Common myeloid progenitor, CD34-positive (primary cell): ENCODE data around the gene ADGRE1.

Experiments used
- CTCF ChIA-PET: fragments of 350-600 bp; sonication (Branson Sonifier 250); formaldehyde crosslinking; loops from one replicate; lab custom pipeline; 2021; ENCODE audit warnings: antibody characterized with exemption; lab: Charles Lee
- POLR2A ChIA-PET: fragments of 350-600 bp; sonication (Branson Sonifier 250); formaldehyde crosslinking; loops from one replicate; lab custom pipeline; 2021; ENCODE audit warnings: antibody characterized with exemption; lab: Charles Lee
- DNase-seq, 3 donors: peaks; one replicate each; pipeline versions ENCODE4 v3.0.0 to v3.0.0-alpha.2; 2013
- H3K27ac ChIP-seq, 2 experiments: 1 replicate in 1 of 2; 2 replicates in 1 of 2; pipeline ENCODE4 v1.7.0; 2013; ENCODE audit warnings: inconsistent platforms in 2 of 2, low read length in 2 of 2, mild to moderate bottlenecking in 2 of 2, low read depth in 1 of 2, moderate library complexity in 1 of 2; ENCODE audit not compliant: severe bottlenecking in 2 of 2, insufficient read depth in 1 of 2, poor library complexity in 1 of 2
- H3K27me3 ChIP-seq, 5 experiments: replicated peaks in 2 of 5; 1 replicate in 3 of 5; 2 replicates in 2 of 5; pipeline versions ENCODE4 v1.6.1 to v1.7.0; 2013; ENCODE audit warnings: low read length in 4 of 5, mild to moderate bottlenecking in 2 of 5, moderate library complexity in 2 of 5, inconsistent platforms in 1 of 5; ENCODE audit not compliant: insufficient read depth in 5 of 5, control insufficient read depth in 4 of 5
- H3K36me3 ChIP-seq, 4 experiments: 1 replicate in 2 of 4; 2 replicates in 2 of 4; pipeline versions ENCODE4 v1.6.1 to v1.7.0; 2013; ENCODE audit warnings: low read length in 3 of 4, control low read depth in 1 of 4, mild to moderate bottlenecking in 1 of 4; ENCODE audit not compliant: control insufficient read depth in 4 of 4, insufficient read depth in 4 of 4
- H3K4me1 ChIP-seq, 4 experiments: 1 replicate in 3 of 4; 2 replicates in 1 of 4; pipeline versions ENCODE4 v1.6.1 to v1.7.1; 2013; ENCODE audit warnings: low read length in 3 of 4, mild to moderate bottlenecking in 3 of 4, control low read depth in 1 of 4, inconsistent platforms in 1 of 4, moderate library complexity in 1 of 4; ENCODE audit not compliant: control insufficient read depth in 4 of 4, insufficient read depth in 4 of 4; ENCODE audit errors: control extremely low read depth in 1 of 4
- H3K4me3 ChIP-seq, 7 experiments: 1 replicate in 4 of 7; 2 replicates in 3 of 7; pipeline versions ENCODE4 v1.5.1 to v1.7.0; 2013; ENCODE audit warnings: mild to moderate bottlenecking in 7 of 7, low read length in 6 of 7, moderate library complexity in 6 of 7, inconsistent platforms in 2 of 7, low read depth in 2 of 7, control low read depth in 1 of 7; ENCODE audit not compliant: insufficient read depth in 4 of 7, control insufficient read depth in 1 of 7; ENCODE audit errors: extremely low read depth in 1 of 7
- H3K9me3 ChIP-seq, 5 experiments: 1 replicate in 4 of 5; 2 replicates in 1 of 5; pipeline versions ENCODE4 v1.6.1 to v1.7.1; 2013; ENCODE audit warnings: low read length in 4 of 5, mild to moderate bottlenecking in 2 of 5, inconsistent platforms in 1 of 5, low read depth in 1 of 5, moderate library complexity in 1 of 5; ENCODE audit not compliant: control insufficient read depth in 4 of 5, insufficient read depth in 2 of 5; ENCODE audit errors: control extremely low read depth in 1 of 5
- WGBS: methylation state at CpG from one replicate; pipeline ENCODE4 v1.1.5; 2013; ENCODE audit not compliant: insufficient coverage; 5-methylcytosine and 5-hydroxymethylcytosine counted together

The ADGRE1 gene

GRCh38 chr19:6851359-6851758 lies 36.0 kb upstream of the ADGRE1 start:
- 100% methylated on average over 1 of the region's 1 CpG for WGBS
- Histone ChIP-seq H3K27ac (no peak overlapping the region), H3K4me1 (no peaks in the 10 kb centered on the region), H3K4me3 (no peak overlapping the region), H3K36me3 (peaks cover 9 to 76% (median 48%) of the 10 kb centered on the region in 4 experiments), H3K27me3 (no peaks in the 10 kb centered on the region), H3K9me3 (no peaks in the 10 kb centered on the region)
- POLR2A ChIA-PET: no interaction called here
- no peak for DNase-seq
- CTCF ChIA-PET: interaction anchor here (1.8 kb wide), 1 partner anchor 12 kb away, joined by 7 read pairs; no protein-coding TSS in a partner anchor

- no peaks in the 10 kb centered on the region for H3K27me3 ChIP-seq
- POLR2A ChIA-PET: no interaction called here
- DNase-seq: no peak
- CTCF ChIA-PET: interaction anchor here (1.8 kb wide), 1 partner anchor 11 kb away, joined by 7 read pairs; no protein-coding TSS in a partner anchor
- H3K36me3 ChIP-seq: peaks cover 12 to 78% (median 52%) of the 10 kb centered on the region in 4 experiments
- H3K4me3 ChIP-seq: no peak overlapping the region
- H3K27ac ChIP-seq: no peak overlapping the region
- WGBS: no CpG with 5 or more reads among the region's 1 CpG
- H3K9me3 ChIP-seq: no peaks in the 10 kb centered on the region
- no peaks in the 10 kb centered on the region for H3K4me1 ChIP-seq
Observed at GRCh38 chr19:6852001-6852400, 35.4 kb upstream of the ADGRE1 start.

GRCh38 chr19:6853868-6854267 lies 33.5 kb upstream of the ADGRE1 start:
- Histone ChIP-seq H3K9me3 (no peaks in the 10 kb centered on the region), H3K4me3 (no peak overlapping the region), H3K36me3 (peaks cover 12 to 69% (median 45%) of the 10 kb centered on the region in 4 experiments), H3K4me1 (no peaks in the 10 kb centered on the region), H3K27me3 (no peaks in the 10 kb centered on the region), H3K27ac (no peak overlapping the region)
- DNase-seq: no peak
- whole genome bisulfite sequencing: 99% methylated on average over 9 of the region's 11 CpGs
- CTCF ChIA-PET: no interaction called here
- POLR2A ChIA-PET: no interaction called here

GRCh38 chr19:6854758-6855157 lies 32.6 kb upstream of the ADGRE1 start:
- H3K27me3 ChIP-seq: no peaks in the 10 kb centered on the region
- ChIA-PET POLR2A (interaction anchor here (0.5 kb wide), 1 partner anchor 13 kb away, joined by 3 read pairs; no protein-coding TSS in a partner anchor), CTCF (no interaction called here)
- WGBS: 94% methylated on average over 2 of the region's 2 CpGs
- H3K4me1 ChIP-seq: no peaks in the 10 kb centered on the region
- no peak overlapping the region for H3K27ac ChIP-seq
- no peak for DNase-seq
- H3K36me3 ChIP-seq: peaks cover 12 to 63% (median 39%) of the 10 kb centered on the region in 4 experiments
- H3K4me3 ChIP-seq: no peak overlapping the region
- H3K9me3 ChIP-seq: no peaks in the 10 kb centered on the region

- 93% methylated on average over 9 of the region's 14 CpGs for WGBS
- Histone ChIP-seq H3K27ac (no peak overlapping the region), H3K27me3 (no peaks in the 10 kb centered on the region), H3K9me3 (no peaks in the 10 kb centered on the region), H3K4me3 (no peak overlapping the region), H3K36me3 (peaks cover 7 to 47% (median 28%) of the 10 kb centered on the region in 4 experiments), H3K4me1 (peaks cover 0 to 6% (median 0%) of the 10 kb centered on the region in 4 experiments)
- CTCF ChIA-PET: no interaction called here
- POLR2A ChIA-PET: no interaction called here
- no peak for DNase-seq
Observed at GRCh38 chr19:6856749-6857372, 30.5 kb upstream of the ADGRE1 start.

GRCh38 chr19:6861683-6862286 lies 25.6 kb upstream of the ADGRE1 start:
- Histone ChIP-seq H3K27me3 (no peaks in the 10 kb centered on the region), H3K4me3 (no peak overlapping the region), H3K27ac (no peak overlapping the region), H3K4me1 (peaks cover 3 to 31% (median 23%) of the 10 kb centered on the region in 4 experiments), H3K36me3 (peaks cover 1 to 8% (median 4%) of the 10 kb centered on the region in 4 experiments), H3K9me3 (no peaks in the 10 kb centered on the region)
- WGBS: no CpG with 5 or more reads among the region's 10 CpGs
- DNase-seq: no peak
- ChIA-PET POLR2A (interaction anchor here (0.8 to 1.3 kb wide), 3 partner anchors 59 to 108 kb away, joined by 3 to 4 read pairs (median 3); partner anchors contain the start of gene VAV1), CTCF (interaction anchor here (0.7 to 4.5 kb wide), 4 partner anchors 59 to 228 kb away, joined by 3 to 31 read pairs (median 10); partner anchors contain the start of gene GPR108)

- DNase-seq: peak; percentile 85 to 92 (median 91)
- CTCF ChIA-PET: interaction anchor here (0.7 to 4.5 kb wide), 16 partner anchors 9 to 384 kb away, joined by 3 to 31 read pairs (median 6); partner anchors contain the start of genes GPR108 and VAV1
- WGBS: 2% methylated on average over 14 of the region's 16 CpGs
- POLR2A ChIA-PET: interaction anchor here (0.6 to 0.8 kb wide), 2 partner anchors 60 to 95 kb away, joined by 3 to 7 read pairs; partner anchors contain the start of gene SH2D3A
- no peaks in the 10 kb centered on the region for H3K9me3 ChIP-seq
- peaks cover 4 to 40% (median 31%) of the 10 kb centered on the region in 4 experiments for H3K4me1 ChIP-seq
- no peaks in the 10 kb centered on the region for H3K27me3 ChIP-seq
- no peak overlapping the region for H3K27ac ChIP-seq
- H3K36me3 ChIP-seq: no peaks in the 10 kb centered on the region
- peak overlapping the region in 3 of 7 experiments; percentile 60 to 75 (median 69) for H3K4me3 ChIP-seq
Observed at GRCh38 chr19:6862673-6863078, 24.7 kb upstream of the ADGRE1 start.
